ENCODE measurements around the gene PGAM2. TPM values are rescaled to one million over a fixed set of nuclear protein-coding genes. Genes with fewer than 3 reads are reported as not detected.
"Not testable (repeated sequence)": the region's sequence is repeated elsewhere in the genome, so short reads cannot be mapped to it uniquely, and the experiment has no call there.

The PGAM2 gene
- total RNA-seq, 1 donor from 2014 or later = 1.1 TPM

DNA sequence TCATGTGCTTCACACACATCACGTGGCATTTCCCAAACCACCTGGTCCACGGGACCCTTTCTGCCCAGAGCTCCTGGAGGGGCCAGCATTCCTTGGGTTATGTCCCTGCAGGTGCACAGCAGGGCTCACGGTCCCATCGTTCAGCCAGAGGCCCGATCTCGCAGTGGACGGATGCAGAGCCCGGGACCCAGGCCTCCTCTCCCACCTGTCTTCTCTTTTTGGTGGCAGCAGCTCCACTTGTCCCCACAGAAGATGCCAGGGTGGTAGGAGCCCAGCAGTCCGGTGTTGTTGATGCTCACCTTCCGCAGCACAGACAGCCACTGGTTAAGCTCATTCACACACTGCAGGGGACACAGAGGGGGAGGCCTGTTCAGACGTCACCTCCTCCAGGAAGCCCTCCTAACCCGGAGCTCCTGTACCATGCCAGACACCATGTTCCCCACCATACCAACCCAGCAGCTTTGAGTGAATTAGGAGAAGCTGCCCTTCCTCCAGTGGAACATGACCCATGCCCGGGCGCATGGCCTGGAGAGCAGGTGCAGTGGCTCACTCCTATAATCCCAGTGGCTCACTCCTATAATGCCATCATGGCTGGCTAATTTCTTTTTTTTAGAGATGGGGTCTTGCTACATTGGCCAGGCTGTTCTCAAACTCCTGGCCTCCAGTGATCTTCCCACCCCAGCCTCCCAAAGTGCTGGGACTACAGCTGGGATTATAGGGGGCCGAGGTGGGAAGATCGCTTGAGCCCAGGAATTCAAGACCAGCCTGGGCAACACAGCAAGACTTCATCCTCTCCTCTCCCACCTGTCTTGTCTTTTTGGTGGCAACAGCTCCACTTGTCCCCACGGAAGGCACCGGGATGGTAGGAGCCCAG lies 31.2 kb downstream of the PGAM2 start:
- DNase-seq = peak; percentile 33

DNA sequence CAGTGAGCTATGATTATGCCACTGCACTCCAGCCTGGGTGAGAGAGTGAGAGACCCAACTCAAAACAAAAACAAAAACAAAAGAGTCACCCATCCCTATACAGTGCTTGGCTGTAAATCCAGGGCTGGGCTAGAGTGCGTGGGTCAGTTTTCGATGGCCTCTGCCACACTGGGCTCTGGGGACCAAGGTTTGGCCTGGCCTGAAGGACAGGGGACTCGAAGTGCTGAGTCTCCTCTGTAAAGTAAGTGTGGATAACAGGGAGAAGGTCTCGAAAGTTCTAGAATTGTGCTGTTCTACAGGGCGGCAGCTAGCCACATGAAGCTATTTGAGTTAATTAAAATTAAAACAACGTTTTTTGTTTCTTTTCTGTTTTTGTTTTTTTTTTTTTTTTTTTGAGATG lies 33.3 kb downstream of the PGAM2 start:
- H3K27me3 ChIP-seq; H3K27ac ChIP-seq; H3K9me3 ChIP-seq; H3K36me3 ChIP-seq; H3K4me3 ChIP-seq; intact Hi-C loops (cut with DNase I); ATAC-seq; H3K4me1 ChIP-seq: not testable (repeated sequence)
- DNase-seq = peak; percentile 51

More for the DNA sequence above, 31.2 kb downstream of the PGAM2 start:
- H3K9me3 ChIP-seq; intact Hi-C loops (cut with DNase I); H3K36me3 ChIP-seq; H3K4me3 ChIP-seq; H3K4me1 ChIP-seq; H3K27ac ChIP-seq; ATAC-seq; H3K27me3 ChIP-seq: not testable (repeated sequence)

DNA sequence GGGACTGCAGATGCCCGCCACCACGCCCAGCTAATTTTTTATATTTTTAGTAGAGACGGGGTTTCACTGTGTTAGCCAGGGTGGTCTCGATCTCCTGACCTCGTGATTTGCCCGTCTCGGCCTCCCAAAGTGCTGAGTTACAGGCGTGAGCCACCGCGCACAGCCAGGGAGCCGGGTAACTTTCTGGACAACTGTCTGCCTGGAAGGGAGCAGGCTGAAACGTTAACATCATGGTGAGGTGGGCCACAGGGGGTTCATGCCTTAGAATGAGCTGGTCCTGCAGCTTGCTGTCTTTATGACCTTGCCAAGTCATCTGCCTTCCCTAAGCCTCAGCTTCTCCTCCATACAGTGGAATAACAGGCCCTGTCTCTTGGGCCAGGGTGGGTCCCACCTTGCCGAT lies 34.0 kb downstream of the PGAM2 start:
- intact Hi-C loops (cut with DNase I); ATAC-seq; H3K4me1 ChIP-seq; H3K27ac ChIP-seq; H3K36me3 ChIP-seq; H3K9me3 ChIP-seq; H3K4me3 ChIP-seq; H3K27me3 ChIP-seq: not testable (repeated sequence)
- peak; percentile 19 for DNase-seq

DNA sequence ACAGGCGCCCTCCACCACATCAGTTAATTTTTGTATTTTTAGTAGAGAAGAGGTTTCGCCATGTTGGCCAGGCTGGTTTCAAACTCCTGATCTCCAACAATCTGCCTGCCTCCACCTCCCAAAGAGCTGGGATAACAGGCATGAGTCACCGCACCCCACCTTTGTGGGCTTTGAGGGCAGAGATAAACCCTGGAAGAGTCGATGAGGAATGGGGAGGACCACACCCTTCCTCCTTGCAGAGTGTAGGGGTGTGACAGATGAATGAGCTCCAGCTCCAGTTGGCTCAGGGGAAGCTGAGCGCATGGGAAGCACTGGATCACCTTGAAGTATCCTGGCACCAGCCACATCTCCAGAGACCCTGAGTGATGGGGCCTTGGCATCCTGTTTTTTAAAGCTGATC lies 35.3 kb downstream of the PGAM2 start:
- H3K9me3 ChIP-seq; DNase-seq; H3K36me3 ChIP-seq; H3K27ac ChIP-seq; H3K27me3 ChIP-seq; ATAC-seq; H3K4me3 ChIP-seq; intact Hi-C loops (cut with DNase I); H3K4me1 ChIP-seq: not testable (repeated sequence)

DNA sequence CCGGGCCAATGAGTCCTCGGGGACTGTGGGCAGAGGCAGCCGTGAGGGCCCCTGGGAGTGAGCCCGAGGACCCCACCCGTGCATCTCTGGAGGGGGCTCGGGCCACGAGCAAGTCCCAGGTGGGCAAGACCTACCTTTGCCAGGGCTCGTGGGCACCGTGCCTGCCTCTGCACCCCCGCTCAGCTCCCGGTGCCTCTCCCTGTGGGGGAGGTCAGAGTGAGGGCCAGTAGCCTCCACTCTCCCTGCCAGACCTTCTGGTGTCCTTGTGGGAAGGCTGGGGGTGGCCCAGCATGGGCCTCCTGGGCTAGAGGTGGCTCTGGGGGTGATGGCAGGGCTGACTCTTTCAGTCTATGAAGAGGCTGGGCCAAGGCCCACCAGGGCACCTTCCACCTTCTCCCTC lies 35.9 kb downstream of the PGAM2 start:
- H3K27ac ChIP-seq; H3K36me3 ChIP-seq; H3K27me3 ChIP-seq; H3K4me1 ChIP-seq; DNase-seq; intact Hi-C loops (cut with DNase I); H3K4me3 ChIP-seq; H3K9me3 ChIP-seq: not testable (repeated sequence)
- peak; percentile 27 for ATAC-seq

DNA sequence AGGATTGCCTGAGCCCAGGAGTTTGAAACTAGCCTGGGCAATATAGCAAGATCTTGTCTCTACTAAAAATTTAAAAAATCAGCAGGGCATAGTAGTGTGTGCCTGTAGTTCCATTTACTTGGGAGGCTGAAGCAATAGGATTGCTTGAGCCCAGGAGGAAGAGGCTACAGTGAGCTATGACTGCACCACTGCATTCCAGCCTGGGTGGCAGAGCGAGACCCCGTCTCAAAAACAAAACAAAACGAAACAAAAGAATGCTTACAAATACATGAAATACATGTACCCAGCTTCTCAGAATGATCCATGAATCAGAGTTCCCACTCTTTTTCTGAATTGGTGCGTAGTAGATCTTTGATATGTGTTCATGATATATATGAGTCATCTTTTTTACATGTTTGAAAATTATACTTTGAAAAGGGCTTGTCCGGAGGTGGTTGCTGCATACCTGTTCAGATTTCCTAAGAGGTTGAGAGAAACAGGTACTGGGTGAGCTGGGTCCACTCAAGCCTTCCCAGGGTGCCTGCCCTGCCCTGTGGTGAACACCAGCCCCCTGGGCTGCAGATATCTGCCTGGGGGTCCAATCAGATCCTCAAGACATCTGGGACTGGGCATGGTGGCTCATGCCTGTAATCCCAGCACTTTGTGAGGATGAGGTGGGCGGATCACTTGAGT lies 42.4 kb downstream of the PGAM2 start:
- H3K27me3 ChIP-seq; H3K27ac ChIP-seq; DNase-seq; H3K4me3 ChIP-seq; H3K9me3 ChIP-seq; intact Hi-C loops (cut with DNase I); H3K36me3 ChIP-seq; ATAC-seq; H3K4me1 ChIP-seq: not testable (repeated sequence)

DNA sequence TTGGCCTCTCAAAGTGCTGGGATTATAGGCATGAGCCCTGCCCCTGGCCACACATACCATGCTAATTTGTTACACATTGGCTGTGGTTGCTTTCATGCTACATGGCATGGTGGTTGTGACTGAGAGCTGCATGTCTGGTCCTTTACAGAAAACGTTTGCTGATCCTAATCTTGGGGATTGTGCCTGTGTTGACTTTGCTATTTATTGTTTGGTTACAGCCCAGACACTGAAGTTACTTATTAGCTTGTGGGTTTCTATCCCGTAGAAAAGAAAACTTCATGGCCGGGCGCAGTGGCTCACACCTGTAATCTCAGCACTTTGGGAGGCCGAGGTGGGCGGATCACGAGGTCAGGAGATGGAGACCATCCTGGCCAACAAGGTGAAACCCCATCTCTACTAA lies 43.3 kb downstream of the PGAM2 start:
- H3K36me3 ChIP-seq; DNase-seq; intact Hi-C loops (cut with DNase I); ATAC-seq; H3K9me3 ChIP-seq; H3K27ac ChIP-seq; H3K4me1 ChIP-seq; H3K4me3 ChIP-seq; H3K27me3 ChIP-seq: not testable (repeated sequence)

DNA sequence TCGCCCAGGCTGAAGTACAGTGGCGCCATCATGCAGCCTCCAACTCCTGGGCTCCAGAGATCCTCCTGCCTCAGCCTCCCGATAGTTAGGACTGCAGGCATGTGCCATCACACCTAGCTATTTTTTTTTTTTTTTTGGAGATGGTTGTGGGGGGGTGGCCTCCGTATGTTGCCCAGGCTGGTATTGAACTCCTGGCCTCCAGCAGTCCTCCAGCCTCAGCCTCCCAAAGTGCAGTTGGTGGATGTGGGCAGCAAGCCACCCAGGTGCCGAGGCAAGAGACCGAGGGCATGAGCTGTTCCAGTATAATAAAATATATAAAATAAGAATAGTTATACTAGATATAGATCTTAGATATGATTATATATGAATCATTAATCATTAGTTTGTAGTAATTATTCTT lies 45.5 kb downstream of the PGAM2 start:
- H3K4me1 ChIP-seq; H3K27me3 ChIP-seq; ATAC-seq; H3K9me3 ChIP-seq; H3K4me3 ChIP-seq; H3K27ac ChIP-seq; DNase-seq; intact Hi-C loops (cut with DNase I); H3K36me3 ChIP-seq: not testable (repeated sequence)

DNA sequence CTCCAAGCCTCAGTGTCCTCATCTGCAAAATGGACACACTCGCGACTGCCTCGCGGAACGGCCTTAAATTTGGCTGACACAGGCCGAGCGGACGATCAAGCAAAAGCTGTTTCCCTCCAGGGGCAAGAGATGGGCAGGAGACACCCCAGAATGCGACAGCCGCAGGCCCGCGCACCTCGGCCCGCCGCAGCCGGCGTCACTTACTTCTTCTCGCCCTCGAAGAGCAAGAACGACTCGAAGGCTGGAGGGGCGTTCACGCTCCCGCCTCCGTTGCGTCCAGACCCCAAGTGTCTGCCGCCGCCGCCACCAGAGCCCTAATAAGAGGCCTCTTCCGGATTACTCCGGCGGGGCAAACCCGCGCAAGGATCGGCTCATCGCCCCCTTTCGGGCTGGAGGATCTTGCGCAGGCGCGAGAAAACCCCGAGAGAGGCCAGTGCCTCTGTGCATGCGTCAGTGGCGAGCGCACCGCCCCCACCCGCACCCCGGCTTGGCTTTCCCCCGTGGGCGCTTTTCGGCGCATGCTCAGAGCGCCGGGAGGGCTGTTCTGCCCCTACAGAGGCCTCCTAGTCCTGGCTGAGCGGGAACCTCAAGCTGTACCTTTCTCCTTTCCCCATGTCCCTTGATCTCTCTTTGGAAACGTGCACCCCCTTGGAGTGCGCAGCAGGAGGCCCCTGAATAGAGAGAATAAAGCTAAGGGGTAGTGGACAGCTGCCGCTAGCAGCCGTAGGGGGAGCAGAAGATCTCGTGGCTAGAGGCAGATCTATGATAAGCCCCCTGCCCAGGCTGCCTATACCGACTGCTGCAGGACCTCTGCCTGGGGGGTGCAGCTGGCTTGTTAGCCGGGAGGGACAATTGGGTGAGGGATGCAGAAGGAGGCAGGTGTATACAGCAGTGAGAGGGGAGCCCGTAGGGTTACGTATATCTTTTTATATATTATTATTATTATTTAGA lies 46.2 kb downstream of the PGAM2 start:
- H3K36me3 ChIP-seq; H3K9me3 ChIP-seq; H3K4me1 ChIP-seq; H3K27me3 ChIP-seq; intact Hi-C loops (cut with DNase I): not testable (repeated sequence)
- TF ChIP-seq, protein P1, sequence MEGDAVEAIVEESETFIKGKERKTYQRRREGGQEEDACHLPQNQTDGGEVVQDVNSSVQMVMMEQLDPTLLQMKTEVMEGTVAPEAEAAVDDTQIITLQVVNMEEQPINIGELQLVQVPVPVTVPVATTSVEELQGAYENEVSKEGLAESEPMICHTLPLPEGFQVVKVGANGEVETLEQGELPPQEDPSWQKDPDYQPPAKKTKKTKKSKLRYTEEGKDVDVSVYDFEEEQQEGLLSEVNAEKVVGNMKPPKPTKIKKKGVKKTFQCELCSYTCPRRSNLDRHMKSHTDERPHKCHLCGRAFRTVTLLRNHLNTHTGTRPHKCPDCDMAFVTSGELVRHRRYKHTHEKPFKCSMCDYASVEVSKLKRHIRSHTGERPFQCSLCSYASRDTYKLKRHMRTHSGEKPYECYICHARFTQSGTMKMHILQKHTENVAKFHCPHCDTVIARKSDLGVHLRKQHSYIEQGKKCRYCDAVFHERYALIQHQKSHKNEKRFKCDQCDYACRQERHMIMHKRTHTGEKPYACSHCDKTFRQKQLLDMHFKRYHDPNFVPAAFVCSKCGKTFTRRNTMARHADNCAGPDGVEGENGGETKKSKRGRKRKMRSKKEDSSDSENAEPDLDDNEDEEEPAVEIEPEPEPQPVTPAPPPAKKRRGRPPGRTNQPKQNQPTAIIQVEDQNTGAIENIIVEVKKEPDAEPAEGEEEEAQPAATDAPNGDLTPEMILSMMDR (IDR thresholded peaks at IDR 0.05) = peak; percentile 75
- ATAC-seq = peak; percentile 99
- Histone ChIP-seq H3K27ac (peak overlapping the region; percentile 75), H3K4me3 (peak overlapping the region; percentile 77)
- peak; percentile 99 for DNase-seq

DNA sequence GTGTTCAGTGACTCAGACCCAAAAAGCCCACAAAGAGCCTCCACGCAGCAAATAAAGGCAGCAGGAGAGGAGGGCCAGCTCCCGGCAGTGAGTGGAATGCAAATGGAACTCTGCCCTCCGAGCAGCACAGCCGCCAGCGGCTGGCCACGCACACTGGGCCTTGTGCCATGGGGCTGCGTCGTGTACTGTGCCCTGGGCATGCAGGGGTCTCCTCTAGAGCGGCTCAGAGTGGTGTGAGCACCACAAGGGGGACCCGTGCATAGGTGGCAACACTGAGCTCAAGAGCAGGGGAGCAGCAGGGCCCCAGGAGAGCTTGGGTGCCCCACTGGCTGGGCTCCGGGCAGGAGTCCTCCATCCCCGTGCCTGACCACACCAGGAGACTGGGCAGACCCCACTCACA lies 50.3 kb downstream of the PGAM2 start:
- H3K9me3 ChIP-seq; H3K4me3 ChIP-seq; H3K27me3 ChIP-seq; DNase-seq; ATAC-seq; intact Hi-C loops (cut with DNase I); H3K27ac ChIP-seq; H3K4me1 ChIP-seq: not testable (repeated sequence)
- peaks cover 11% of the 10 kb centered on the region for H3K36me3 ChIP-seq

All from upper lobe of right lung (tissue), 1 donor.